CD1c-positive myeloid dendritic cell (primary cell): ENCODE measurements around the gene SETD1A.

Source experiments
- DNase-seq: peaks from one replicate; pipeline ENCODE4 v3.0.0-alpha.2; 2016; ENCODE audit errors: extremely low spot score

SETD1A gene

DNA sequence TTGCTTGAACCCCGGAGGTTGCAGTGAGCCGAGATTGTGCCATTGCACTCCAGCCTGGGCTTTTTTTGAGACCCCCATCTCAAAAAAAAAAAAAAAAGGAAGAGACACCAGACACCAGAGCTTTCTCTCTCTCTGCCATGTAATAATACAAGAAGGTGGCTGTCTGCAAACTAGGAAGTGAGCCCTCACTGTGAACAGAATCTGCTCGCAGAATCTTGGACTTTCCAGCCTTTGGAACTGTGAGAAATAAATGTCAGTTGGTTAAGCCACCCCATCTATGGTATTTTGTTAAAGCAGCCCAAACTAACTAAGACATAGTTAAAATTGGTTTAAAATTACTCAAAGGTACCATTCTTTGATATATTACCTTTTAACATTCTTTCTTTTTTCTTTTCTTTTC, 63.0 kb downstream of the SETD1A start:
- no peak for DNase-seq

DNA sequence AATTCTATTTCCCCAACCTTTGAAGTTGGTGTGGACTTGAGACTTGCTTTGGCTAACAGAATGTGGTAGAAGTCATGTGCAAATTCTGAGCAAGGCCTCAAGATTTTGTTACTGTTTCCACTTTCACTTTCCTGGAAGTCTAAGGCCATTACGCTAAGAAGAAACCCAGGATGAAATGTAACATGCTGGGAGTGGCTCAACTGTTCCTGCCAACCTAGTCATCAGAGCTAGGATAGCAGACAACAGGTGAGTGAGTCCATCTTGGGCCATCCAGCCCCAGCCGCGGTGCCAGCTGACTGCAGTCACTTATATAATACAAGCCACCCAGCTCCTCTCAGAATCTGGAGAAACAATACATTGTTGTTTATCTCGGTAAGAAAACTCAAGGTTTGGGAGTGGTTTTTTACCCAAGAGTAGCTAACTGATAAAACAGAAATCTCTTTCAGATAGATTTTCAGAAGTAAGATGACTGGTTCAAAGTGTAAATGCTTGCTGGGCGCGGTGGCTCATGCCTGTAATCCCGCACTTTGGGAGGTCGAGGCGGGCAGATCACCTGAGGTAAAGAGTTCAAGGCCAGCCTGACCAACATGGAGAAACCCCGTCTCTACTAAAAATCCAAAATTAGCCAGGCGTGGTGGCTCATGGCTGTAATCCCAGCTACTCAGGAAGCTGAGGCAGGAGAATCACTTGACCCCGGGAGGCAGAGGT, 65.1 kb downstream of the SETD1A start:
- DNase-seq = no peak

DNA sequence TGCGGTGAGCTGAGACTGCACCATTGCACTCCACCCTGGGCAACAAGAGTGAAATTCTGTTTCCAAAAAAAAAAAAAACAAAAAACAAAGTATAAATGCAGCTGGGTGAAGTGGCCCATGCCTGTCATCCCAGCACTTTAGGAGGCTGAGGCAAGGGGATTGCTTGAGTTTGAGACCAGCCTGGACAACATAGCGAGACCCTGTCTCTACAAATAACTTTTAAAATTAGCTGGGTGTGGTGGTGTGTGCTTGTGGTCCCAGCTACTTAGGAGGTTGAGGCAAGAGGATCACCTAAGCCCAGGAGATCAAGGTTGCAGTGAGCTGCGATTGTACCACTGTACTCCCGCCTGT, 65.7 kb downstream of the SETD1A start:
- no peak for DNase-seq

DNA sequence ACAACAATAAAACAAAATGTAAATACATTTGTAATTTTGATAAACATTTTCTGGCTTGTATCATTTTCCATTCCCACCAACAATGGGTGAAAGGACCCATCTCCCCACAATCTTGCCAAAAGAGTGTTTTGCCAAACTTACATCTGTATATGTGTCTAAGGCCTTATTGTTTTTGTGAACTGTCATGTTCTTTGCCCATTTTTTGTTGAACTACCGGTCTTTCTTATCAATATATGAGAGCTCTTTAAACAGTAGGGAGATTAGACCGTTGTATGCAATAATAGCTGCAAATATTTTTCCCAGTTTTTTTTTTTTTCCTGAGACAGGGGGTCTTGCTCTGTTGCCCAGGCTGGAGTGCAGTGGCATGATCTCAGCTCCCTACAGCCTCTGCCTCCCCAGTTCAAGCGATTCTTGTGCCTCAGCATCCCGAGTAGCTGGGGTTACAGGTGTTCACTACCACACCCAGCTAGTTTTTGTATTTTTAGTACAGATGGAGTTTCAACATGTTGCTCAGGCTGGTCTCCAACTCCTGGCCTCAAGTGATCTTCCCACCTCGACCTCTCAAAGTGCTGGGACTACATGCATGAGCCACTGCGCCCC, 66.2 kb downstream of the SETD1A start:
- DNase-seq = no peak

DNA sequence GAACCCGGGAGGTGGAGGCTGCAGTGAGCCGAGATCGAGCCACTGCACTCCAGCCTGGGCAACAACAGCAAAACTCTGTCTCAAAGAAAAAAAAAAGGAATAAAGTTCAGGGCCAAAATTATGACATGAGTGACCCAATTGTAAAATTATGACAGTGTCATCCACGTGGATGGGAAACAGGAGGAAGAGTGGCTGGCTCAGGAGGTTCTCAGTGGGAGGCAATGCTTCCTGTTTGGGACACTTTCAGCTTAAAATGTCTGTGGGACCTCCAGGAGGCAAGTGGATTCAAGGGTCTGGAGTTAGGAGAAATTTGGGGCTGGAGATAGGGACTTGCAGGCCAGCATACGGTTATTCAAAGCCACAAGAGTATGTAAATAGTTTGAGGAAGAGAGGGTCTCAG, 67.8 kb downstream of the SETD1A start:
- peak; percentile 85 for DNase-seq

DNA sequence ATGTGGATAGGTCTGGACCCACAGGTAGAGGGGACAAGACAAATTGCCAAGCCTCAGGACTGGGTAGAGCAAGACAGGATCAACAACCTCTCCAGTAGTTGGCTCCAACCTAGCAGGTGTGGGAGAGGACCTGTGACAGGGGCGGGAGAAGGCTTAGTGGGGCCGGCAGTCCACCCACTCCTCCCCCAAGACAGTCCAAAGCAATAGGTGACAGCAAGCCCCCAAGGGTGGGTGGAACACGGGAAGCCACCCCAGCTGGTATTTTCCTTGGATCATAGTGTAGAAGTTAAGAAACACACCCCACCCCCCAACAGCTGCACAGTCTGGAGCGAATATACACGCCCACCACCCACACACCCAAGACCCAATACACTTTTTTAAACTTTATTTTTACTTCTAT, 71.7 kb downstream of the SETD1A start:
- DNase-seq = no peak

DNA sequence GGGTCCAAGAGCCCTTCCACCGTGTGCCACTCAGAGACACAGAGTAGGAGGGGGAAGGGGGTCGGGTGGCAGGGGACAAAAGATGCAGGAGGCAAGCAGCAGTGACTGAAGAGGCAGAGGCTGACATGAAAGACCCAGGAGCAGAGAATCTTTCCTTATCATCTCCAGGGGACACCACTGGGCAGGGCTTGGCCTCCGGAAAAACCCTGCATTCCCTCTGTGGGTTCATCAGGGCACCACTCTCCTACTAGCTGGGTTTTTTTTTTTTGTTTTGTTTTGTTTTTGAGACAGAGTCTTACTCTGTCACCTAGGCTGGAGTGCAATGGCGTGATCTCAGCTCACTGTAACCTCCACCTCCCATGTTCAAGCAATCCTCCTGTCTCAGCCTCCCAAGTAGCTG, 73.7 kb downstream of the SETD1A start:
- DNase-seq = no peak

DNA sequence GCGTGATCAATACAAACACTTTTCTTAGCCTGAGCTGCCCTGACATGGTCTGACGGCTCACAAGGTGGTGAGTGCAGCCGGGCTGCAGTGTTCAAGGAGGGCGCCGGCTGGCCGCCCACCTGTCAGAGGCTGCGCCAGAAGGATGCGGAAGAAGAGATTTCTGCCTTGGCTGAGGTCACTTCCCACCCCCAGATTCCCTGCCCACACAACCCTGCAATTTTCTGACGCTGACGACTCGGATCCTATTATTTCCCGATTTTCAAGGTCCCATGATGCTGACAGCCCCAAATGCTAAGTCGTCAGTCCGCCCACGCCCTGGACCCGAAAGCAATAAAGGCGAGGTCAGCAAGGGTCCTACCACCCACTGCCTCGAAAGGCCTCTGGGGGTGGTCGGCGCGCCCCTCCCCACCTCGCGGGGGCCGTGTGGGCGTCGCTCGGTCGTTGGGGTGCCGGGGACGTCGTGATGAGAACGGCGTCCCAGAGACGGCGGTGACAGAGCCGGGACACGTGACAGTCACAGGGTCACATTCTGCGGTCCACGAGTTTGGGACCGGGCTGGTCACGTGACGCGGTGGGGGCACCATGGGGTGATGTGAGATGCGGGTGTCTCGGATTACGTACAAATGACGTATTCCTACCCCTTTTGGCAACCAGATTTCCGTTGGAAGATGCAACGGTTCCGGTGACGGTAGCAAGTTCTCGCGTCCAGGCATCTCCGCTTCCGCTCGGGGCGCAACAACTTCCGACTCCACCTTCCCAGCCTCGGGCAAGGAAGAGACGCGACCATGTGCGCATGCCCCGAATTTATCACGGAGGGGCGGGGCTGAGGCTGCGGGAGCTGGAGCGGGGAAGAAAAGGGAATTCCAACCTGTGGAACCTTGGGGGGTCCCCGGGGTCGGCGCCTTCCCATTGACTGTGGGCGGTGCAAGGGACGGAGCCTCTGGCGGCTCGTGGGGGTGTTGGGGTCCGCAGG, 75.5 kb downstream of the SETD1A start, which contains the start of gene STX4:
Gene STX4, plus strand, starts transcription at position 823 of the 973 bp plus-strand sequence. CDS start 248 bp downstream, outside the sequence.
- peak; percentile 100 for DNase-seq

DNA sequence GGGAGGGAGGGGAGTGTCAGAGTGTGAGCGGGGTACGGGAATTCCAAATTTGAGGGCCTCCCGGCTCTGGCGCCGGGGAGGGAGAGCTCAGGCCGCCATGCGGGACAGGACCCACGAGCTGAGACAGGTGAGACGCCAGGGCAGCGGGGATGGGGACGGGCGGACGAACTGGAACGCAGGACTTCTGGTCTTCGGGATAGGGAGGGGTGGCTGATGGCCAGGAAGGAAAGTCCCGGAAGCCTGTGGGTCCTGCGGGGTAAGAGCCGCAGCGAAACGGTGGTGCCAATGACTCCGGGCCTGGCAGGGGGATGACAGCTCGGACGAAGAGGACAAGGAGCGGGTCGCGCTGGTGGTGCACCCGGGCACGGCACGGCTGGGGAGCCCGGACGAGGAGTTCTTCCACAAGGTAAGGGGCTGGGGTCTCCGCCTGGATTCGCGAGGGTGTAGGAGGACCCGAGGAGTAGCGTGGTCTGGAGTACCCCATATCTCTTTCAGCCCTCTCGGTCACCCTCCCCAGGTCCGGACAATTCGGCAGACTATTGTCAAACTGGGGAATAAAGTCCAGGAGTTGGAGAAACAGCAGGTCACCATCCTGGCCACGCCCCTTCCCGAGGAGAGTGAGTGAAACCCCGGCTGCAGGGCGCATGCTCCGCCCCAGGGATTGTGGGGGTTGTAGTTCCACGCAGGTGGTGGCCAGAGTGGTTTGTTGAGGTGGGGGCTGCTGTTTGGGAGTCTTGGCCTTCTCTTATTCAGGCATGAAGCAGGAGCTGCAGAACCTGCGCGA, 76.3 kb downstream of the SETD1A start:
- DNase-seq = peak; percentile 91
